ENCODE results near the gene STK17A. TPM values are rescaled to one million over a fixed set of nuclear protein-coding genes. Genes with fewer than 3 reads are reported as not detected.

STK17A gene
- total RNA-seq = 61.6 and 75.0 TPM in 2 replicates

GRCh38 chr7:43582503-43583423, at the start of gene STK17A:
Gene STK17A, plus strand, starts transcription at chr7:43583108. Its CDS starts 136 bp downstream, at chr7:43583244.

Other genes with a start within 250 kb of the STK17A start
- 69.2 and 71.1 TPM in 2 replicates for gene COA1, start 146.4 kb downstream of the STK17A start, total RNA-seq
- 32.8 and 47.3 TPM in 2 replicates for gene BLVRA, start 175.6 kb downstream of the STK17A start, total RNA-seq

Data from epithelial cell of umbilical artery (primary cell).